ENCODE results near the gene CCSER1.
A peak's percentile ranks its signal among the peaks of the same experiment; 100 is the strongest.
"Not testable (repeated sequence)": the region's sequence is repeated elsewhere in the genome, so short reads cannot be mapped to it uniquely, and the experiment has no call there.

The CCSER1 gene

DNA sequence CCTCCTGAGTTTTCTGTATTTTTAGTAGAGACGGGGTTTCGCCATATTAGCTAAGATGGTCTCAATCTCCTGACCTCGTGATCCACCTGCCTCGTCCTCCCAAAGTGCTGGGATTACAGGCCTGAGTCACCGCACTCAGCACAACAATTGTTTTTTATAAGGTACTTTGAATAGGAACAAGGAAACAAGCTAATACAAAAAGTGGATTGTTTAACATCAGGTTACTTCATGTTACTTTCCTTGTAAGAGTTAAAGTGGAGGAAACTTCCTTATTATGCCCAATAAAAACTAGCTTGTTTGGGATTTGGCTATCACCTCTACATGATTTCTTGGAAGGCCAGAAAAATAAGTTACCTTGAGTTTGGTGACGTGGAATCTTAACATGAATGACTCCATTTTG is 698.7 kb downstream of the CCSER1 start:
- DNase-seq, result no peak
- in situ Hi-C loops (cut with HindIII; ENCODE audit: low pct_ligation_motif_present, low pct_unique_long_range_greater_than_20kb, low sequenced_read_pairs), result no loop called here

DNA sequence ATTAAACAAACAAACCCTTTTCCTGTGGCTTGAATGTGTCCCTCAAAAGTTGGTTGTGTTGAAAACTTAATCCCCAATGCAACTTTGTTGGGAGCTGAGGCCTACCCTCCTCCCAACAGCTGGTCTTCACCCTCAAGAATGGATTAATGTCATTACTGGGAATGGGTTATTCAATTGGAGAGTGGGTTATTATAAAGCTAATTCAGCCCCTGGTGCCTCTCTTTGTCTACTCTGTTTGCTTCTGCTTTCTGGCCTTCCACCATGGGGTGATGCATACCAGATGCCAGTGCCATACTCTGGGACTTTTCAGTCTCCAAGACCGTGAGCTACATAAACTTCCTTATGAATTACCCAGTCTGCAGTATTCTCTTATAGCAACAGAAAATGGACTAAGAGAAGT is 706.5 kb downstream of the CCSER1 start:
- DNase-seq, result no peak
- in situ Hi-C loops (cut with HindIII; ENCODE audit: low pct_ligation_motif_present, low pct_unique_long_range_greater_than_20kb, low sequenced_read_pairs), result no loop called here

DNA sequence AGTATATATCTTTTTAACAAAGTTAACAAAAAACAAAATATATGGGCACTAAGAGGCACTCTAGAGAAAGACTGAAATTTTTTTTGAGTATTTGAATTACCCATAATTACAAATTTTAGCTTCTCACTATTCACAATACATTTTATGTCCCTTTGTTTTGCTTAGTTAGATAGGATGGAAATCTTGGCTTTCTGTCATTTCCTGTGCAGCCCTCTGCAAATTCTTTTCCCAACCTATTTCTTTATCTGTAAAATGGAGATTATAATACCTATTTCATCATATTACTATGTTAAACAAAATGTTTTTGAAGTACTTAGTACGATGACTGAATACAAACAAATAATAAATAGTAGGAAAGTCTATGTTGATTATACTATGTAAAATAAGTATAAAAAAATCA is 710.0 kb downstream of the CCSER1 start:
- DNase-seq, result no peak
- in situ Hi-C loops (cut with HindIII; ENCODE audit: low pct_ligation_motif_present, low pct_unique_long_range_greater_than_20kb, low sequenced_read_pairs), result no loop called here

DNA sequence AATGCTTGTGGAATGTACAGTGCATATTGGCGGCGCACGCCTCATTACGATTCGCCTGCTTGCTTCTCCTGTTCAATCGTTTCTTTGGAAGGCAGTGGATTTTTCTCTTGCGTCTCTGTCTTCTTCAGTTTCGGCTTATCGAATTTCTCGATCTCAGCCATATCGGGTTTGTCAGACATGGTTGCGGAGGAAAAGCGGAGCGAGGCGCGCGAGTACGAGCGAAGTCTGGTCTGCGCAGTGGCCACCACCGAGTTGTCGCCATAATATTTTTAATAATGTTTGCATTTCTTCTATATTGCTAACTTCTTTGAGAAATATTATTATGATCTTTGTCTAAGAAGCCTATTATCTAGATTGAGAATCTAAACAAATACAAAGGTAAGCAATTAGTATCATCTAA is 711.7 kb downstream of the CCSER1 start:
- DNase-seq; in situ Hi-C loops (cut with HindIII; ENCODE audit: low pct_ligation_motif_present, low pct_unique_long_range_greater_than_20kb, low sequenced_read_pairs): not testable (repeated sequence)

DNA sequence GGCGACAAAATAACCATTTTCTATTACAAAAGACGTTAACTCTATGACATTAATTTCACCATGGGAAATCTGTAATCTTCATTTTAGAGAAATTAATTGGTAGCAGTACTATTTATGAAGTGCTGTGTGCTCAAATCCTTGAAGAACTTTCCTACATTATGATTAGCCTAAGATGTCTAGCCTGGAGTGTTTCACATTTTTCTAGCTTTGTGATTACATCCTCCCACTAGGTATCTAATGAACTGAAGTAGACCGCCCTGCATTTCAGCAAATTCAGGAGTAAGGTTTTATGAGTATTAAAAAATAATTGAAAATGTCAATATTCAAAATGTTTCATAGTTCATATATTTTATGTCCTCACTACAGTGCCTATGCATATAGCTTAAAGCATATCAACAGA is 713.1 kb downstream of the CCSER1 start:
- in situ Hi-C loops (cut with HindIII; ENCODE audit: low pct_ligation_motif_present, low pct_unique_long_range_greater_than_20kb, low sequenced_read_pairs), result no loop called here
- no peak for DNase-seq

DNA sequence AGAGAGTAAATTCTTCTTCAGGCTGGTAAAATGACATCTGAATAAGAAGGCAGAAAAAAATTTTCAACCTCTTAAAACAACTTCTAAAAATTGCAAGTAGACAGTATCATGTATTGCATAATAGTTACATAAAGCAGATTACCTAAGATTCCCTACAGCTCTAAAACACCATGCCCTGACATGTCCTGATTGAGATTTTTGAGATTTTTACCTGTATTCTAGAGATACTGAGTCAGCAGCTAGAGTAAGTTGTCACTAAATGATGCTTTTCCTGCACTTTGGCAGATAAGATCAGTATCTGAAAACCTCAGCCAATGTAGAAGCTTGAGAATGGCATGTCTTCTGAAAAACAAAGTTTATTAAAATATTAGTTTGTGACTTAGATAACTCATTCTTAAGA is 713.6 kb downstream of the CCSER1 start:
- no peak for DNase-seq

DNA sequence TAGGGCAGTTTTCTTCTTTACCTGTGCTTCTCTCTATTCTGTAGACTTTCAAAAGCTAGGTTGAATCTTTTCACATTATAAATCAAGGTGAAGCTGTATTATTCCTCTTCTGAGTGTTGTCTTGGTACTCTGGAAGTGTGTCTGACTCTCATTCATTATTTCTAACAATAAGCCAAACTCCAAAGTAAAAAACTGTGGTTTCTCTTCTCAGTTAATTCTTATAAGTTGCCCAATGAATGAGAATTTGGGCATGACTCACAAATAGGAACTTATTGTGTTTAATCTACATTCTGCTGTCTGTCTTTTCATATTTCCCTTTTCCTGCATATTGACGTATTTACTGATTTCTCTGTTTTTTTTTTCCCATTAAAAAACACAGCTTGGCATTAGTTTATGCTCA is 714.5 kb downstream of the CCSER1 start:
- in situ Hi-C loops (cut with HindIII; ENCODE audit: low pct_ligation_motif_present, low pct_unique_long_range_greater_than_20kb, low sequenced_read_pairs), result no loop called here
- DNase-seq, result no peak

More for the DNA sequence above, 713.6 kb downstream of the CCSER1 start:
- in situ Hi-C loops (cut with HindIII; ENCODE audit: low pct_ligation_motif_present, low pct_unique_long_range_greater_than_20kb, low sequenced_read_pairs), result no loop called here

DNA sequence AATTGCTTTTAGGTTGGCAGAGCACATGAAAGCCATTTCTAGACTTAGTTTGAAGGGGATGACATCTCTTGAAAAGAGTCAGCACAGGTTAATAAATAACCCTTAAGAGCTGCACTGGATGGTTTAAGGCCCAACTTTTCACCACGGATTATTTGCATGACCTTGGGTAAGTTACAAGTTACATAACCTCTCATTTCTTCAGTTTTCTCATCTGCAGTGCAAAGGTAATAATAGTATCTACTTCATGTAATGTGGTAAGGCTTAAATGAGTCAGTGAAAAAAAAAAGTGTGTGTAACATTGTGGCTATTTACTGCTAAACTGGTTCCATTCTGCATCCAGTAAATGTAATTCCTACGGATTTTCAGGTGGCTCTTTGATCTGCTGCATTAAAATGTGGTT is 715.8 kb downstream of the CCSER1 start:
- in situ Hi-C loops (cut with HindIII; ENCODE audit: low pct_ligation_motif_present, low pct_unique_long_range_greater_than_20kb, low sequenced_read_pairs), result no loop called here
- peak; percentile 54 for DNase-seq

DNA sequence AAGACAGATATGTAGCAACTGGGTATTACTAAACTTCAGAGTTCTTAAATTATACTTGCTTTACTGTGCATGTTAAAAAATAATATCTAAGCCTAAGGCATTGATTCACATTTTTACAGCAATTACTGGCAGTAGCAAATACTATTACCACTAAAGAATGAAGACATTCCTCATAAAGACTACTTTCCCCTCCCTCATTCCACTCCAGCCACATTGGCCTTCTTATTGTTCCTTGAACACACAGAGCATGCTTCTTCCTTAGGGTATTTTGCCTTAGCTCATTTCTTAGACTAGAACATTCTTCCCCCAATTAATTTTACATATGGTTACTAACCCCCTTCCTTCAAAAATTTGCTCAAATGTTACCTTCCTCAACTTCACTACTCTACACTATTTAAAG is 717.0 kb downstream of the CCSER1 start:
- in situ Hi-C loops (cut with HindIII; ENCODE audit: low pct_ligation_motif_present, low pct_unique_long_range_greater_than_20kb, low sequenced_read_pairs), result no loop called here
- no peak for DNase-seq

DNA sequence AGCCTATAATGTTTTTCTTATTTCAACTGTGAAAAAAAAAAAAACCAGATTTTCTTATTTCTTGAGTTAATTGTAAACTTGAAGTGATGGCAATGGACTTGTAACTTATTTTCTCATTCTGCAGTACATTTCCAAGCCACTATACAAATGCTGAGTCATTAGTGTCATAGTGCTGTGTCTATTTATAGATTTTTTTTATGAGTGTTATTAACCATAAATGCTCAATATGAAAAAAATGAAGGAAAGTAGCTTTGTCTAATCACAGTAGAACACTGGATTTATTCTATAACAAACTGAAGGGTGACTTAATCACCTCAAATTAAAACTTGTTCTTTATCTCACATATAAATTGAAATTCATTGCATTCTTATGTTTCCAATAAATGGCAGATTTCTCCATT is 718.6 kb downstream of the CCSER1 start:
- peak; percentile 16 for DNase-seq
- in situ Hi-C loops (cut with HindIII; ENCODE audit: low pct_ligation_motif_present, low pct_unique_long_range_greater_than_20kb, low sequenced_read_pairs), result no loop called here

DNA sequence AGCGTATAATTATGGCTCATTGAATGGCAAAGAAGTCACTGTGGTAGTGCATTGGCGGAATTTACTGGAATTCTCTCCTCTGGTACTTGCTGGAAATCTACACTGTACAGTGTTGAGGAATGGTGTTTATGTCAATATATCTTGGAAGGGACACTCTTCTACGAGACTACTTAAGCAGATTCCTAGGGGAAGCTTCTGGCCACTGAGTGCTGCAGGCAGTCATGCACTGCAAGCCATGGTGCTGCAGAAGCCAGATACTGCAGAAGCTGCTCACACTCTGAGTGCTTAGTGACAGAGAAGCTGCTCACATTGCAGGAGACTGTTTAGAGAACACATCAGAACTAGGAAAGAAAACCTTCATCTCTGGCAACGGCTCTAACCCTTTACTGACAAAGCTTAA is 725.0 kb downstream of the CCSER1 start:
- DNase-seq, result no peak
- in situ Hi-C loops (cut with HindIII; ENCODE audit: low pct_ligation_motif_present, low pct_unique_long_range_greater_than_20kb, low sequenced_read_pairs), result no loop called here

DNA sequence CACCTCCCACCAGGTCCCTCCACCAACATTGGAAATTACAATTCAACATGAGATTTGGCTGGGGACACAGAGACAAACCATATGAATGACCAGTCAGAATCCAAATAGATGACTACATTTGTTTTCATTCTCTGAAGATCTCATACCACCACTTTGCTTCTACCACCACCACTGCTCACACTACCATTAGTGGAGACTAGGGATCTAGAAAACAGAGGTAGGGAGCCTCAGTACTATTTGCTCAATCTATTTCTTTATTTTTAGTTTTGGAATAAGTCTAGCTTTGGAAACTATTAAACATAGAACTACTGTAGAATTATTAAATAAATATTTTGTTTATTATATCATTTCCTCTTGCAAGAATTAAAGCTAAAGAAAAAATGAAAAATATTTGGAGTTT is 727.9 kb downstream of the CCSER1 start:
- DNase-seq, result no peak
- in situ Hi-C loops (cut with HindIII; ENCODE audit: low pct_ligation_motif_present, low pct_unique_long_range_greater_than_20kb, low sequenced_read_pairs), result no loop called here

DNA sequence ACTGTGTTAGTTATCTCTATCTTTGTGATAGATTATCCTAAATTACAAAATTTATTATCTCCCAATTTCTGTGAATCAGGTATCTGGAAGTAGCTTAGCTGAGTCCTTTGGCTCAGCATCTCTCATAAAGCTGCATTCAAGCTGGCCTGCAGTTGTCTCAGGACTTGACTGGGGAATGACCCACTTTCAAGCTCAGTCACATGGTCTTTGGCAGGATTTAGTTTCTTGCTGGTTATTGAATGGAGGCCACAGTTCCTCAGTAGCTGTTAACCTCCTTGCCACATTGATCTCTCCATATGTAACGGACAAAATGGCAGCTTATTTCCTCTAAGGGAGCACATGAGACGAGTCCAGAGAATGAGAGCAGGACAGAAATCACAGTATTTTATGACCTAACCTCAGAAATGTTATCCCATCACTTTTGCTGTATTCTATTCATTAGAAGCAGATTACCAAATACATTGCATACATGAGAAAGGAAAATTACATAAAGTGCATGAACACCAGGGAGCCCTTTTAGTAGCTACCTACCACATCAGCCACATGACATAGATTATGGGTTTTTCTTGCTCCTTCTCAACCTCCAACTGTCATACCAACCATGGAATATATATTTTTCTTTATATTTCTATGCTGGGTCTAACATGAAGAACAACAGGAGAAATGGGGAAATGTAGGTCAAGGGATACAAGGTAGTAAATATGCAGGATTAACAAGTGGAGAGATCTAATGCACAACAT is 730.1 kb downstream of the CCSER1 start:
- no peak for DNase-seq
- in situ Hi-C loops (cut with HindIII; ENCODE audit: low pct_ligation_motif_present, low pct_unique_long_range_greater_than_20kb, low sequenced_read_pairs), result no loop called here

DNA sequence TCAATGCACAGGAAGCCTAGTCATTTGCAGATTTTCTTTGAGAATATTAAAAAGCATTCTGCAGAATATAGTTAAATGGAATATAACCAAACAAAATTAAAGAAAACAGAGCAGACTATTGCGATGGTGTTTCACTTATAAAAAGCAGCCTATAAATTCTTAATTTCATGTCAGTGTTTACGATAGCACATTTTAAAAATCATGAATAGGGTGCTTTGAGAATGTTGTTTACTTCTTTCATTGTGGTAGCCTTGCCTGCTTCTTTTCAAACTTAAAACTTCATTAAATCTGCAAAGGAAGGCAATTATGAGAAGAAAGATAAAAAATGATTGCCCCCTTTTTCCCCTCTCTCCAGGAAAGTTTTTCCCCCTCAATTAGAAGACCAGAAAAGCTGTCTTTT is 748.6 kb downstream of the CCSER1 start:
- in situ Hi-C loops (cut with HindIII; ENCODE audit: low pct_ligation_motif_present, low pct_unique_long_range_greater_than_20kb, low sequenced_read_pairs), result no loop called here
- no peak for DNase-seq

DNA sequence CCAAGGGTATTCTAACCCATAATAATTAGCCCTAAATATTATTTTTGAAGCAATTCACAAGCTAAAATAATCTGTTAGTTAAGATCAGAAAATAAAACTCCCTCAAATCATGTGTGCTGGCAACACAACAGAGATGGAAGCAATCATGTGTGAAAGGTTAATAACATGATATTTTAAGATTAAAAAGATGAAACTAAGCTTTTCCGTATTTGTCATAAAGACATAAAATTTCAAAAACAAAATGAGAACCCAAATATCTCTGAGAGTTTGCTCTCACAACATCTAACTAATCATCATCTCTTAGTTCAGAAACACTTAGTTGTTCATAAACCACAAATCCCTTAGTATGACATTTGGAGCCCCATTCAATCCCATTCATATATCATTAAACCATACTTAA is 749.1 kb downstream of the CCSER1 start:
- in situ Hi-C loops (cut with HindIII; ENCODE audit: low pct_ligation_motif_present, low pct_unique_long_range_greater_than_20kb, low sequenced_read_pairs), result no loop called here
- no peak for DNase-seq

DNA sequence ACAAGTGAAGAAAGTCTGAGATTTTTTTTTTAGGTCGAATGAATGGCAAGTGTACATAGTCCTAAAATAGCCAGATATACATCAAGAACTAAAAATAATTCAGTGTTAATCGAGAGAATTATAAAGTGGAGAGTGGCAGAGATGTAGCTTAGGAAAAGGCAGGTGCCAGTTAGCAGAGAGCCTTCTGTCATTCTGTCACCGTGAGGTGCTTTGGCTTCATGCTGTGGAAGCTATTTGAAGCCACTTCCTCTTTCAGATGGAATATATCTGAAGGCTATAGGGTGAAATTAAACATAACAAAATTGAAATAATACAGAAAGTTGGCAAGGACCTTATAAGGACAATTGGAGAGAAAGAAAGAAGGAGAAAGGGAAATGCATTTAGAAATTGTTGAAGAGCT is 756.3 kb downstream of the CCSER1 start:
- in situ Hi-C loops (cut with HindIII; ENCODE audit: low pct_ligation_motif_present, low pct_unique_long_range_greater_than_20kb, low sequenced_read_pairs), result no loop called here
- no peak for DNase-seq

DNA sequence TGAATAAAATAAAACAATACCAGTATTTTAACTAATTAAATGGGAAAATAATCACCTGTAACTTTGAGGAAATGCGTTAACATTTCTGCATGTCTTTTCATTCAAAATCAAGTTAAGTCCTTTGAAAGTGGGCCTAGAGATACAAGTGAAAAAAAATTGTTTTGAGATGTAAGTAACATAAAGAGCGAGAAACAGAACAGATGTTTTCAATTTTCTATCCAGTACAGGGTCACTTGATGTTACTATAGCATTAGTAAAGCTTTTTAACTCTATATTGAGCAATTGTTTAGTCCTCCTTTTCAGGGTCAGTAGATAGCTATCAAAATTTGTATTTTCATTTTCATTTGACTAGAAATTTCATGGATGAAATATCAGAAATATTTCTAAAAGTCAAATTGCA is 761.4 kb downstream of the CCSER1 start:
- in situ Hi-C loops (cut with HindIII; ENCODE audit: low pct_ligation_motif_present, low pct_unique_long_range_greater_than_20kb, low sequenced_read_pairs), result no loop called here
- no peak for DNase-seq

DNA sequence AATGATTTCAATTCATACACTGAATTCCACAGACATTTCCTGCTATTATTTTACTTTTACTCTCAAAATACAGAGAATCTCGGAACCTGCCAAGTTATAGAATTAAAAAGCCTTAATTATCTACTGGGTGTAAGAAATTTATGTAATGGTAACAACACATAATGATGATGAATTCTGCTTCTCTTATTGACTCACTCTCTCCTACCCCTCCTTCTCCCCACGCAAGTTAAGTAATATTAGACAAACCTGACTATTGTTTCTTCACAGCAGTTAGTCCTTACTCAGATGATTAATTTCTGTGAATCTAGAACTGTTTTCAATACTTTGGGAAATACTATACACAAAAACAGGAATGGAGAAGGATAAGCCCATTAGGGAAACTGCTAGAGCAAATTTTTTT is 762.0 kb downstream of the CCSER1 start:
- in situ Hi-C loops (cut with HindIII; ENCODE audit: low pct_ligation_motif_present, low pct_unique_long_range_greater_than_20kb, low sequenced_read_pairs), result no loop called here
- DNase-seq, result no peak

DNA sequence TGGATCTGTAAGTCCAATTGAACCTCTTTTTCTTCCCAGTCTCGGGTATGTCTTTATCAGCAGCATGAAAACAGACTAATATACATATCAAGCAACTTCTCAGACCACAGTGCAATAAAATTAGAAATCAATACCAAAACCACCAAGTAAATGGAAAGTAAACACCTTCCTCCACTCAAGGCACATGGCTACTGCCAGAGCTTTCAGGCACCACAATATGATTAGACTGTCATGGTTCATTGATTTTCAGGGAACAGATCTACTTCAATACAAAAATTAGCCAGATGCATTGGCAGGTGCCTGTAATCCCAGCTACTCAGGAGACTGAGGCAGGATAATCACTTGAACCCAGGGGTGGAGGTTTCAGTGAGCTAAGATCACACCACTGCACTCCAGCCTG is 776.2 kb downstream of the CCSER1 start:
- DNase-seq; in situ Hi-C loops (cut with HindIII; ENCODE audit: low pct_ligation_motif_present, low pct_unique_long_range_greater_than_20kb, low sequenced_read_pairs): not testable (repeated sequence)

DNA sequence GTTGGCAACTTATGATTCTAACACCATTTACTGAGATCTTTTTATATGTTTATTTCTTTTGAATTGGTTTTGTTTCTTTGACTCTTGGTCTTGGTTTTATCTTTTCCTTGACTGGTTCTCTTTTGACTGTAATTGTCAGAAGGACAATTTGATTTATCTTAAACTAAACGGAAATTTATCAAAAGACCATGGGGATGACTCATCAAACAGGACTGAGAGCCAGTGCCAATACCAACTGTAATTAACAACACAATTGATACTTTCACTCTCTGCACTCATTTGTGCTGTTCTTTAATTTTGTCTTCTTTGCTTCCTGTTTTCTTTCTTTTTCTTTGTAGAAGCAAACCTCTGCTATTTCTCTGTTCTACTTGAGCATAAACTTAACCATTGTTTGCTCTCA is 776.8 kb downstream of the CCSER1 start:
- in situ Hi-C loops (cut with HindIII; ENCODE audit: low pct_ligation_motif_present, low pct_unique_long_range_greater_than_20kb, low sequenced_read_pairs), result no loop called here
- no peak for DNase-seq

DNA sequence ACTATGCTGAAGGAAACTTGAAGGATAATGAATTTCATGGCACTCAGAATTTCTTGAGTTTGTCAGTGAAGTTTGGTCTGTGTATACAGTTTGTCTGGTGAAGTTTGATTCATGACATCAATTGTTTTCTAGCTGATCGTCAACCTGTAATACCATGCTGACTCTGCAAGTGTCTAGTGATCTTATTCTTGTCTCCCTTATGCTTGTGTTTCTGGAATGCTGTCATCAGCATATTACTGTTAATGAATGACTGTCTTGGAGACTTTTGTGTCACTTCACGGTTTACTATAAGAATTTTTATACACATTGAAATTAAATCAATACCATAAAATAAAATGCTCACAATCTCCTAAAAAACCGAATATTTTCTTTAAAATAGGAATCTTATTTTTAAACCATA is 779.0 kb downstream of the CCSER1 start:
- in situ Hi-C loops (cut with HindIII; ENCODE audit: low pct_ligation_motif_present, low pct_unique_long_range_greater_than_20kb, low sequenced_read_pairs), result no loop called here
- DNase-seq, result no peak

All from ACHN (cell line).